OCI-LY1 (cell line): ENCODE measurements around the gene TIMM44.

Experiments used
- H2AFZ ChIP-seq: fragments of 200-600 bp; sonication (generic), shearing (Covaris generic); 2 replicates; pipeline ENCODE4 v1.6.0; 2014; ENCODE audit warnings: antibody characterized with exemption, mild to moderate bottlenecking, low read length
- H3F3A ChIP-seq: fragments of 200-600 bp; sonication (generic), shearing (Covaris generic); 2 replicates; pipeline ENCODE4 v1.6.0; 2014; ENCODE audit warnings: mild to moderate bottlenecking, antibody characterized with exemption, low read length, moderate library complexity; ENCODE audit not compliant: insufficient read depth
- H3K27ac ChIP-seq: fragments of 200-600 bp; sonication (generic); 2 replicates; pipeline ENCODE4 v1.5.1; 2014; ENCODE audit warnings: low read length, mixed run types, mild to moderate bottlenecking, low read depth; ENCODE audit not compliant: poor library complexity, severe bottlenecking
- H3K27me3 ChIP-seq: fragments of 200-600 bp; sonication (generic); 2 replicates; pipeline ENCODE4 v1.6.0; 2014; ENCODE audit warnings: antibody characterized with exemption, mild to moderate bottlenecking, low read length, moderate library complexity; ENCODE audit not compliant: insufficient read depth
- H3K36me3 ChIP-seq: fragments of 200-600 bp; sonication (generic); 2 replicates; pipeline ENCODE4 v1.6.1; 2014; ENCODE audit warnings: mild to moderate bottlenecking, antibody characterized with exemption, low read length, moderate library complexity, mixed read lengths; ENCODE audit not compliant: insufficient read depth
- H3K4me1 ChIP-seq: fragments of 200-600 bp; sonication (generic); 2 replicates; pipeline ENCODE4 v1.5.1; 2014; ENCODE audit warnings: mild to moderate bottlenecking, low read length, moderate library complexity; ENCODE audit not compliant: insufficient read depth, severe bottlenecking
- H3K4me2 ChIP-seq: fragments of 200-600 bp; sonication (generic), shearing (Covaris generic); 2 replicates; pipeline ENCODE4 v1.6.1; 2014; ENCODE audit warnings: low read length
- H3K4me3 ChIP-seq: fragments of 200-600 bp; sonication (generic); 2 replicates; pipeline ENCODE4 v1.5.1; 2014; ENCODE audit warnings: low read length, low read depth, mild to moderate bottlenecking, mixed read lengths; ENCODE audit not compliant: poor library complexity, severe bottlenecking
- H3K79me2 ChIP-seq: fragments of 200-600 bp; shearing (Covaris generic); 2 replicates; pipeline ENCODE4 v1.6.1; 2016; ENCODE audit warnings: mixed run types, low read length, mixed read lengths; ENCODE audit not compliant: insufficient read depth
- H3K9ac ChIP-seq: fragments of 200-600 bp; sonication (generic), shearing (Covaris generic); 2 replicates; pipeline ENCODE4 v1.6.1; 2014; ENCODE audit warnings: mild to moderate bottlenecking, low read length, mixed read lengths
- H3K9me2 ChIP-seq: fragments of 200-600 bp; sonication (generic), shearing (Covaris generic); 2 replicates; pipeline ENCODE4 v1.6.1; 2014; ENCODE audit warnings: low read depth, mild to moderate bottlenecking, low read length, mixed read lengths
- H3K9me3 ChIP-seq: fragments of 200-600 bp; shearing (Covaris generic); 2 replicates; pipeline ENCODE4 v1.6.1; 2014; ENCODE audit warnings: low read length, mixed read lengths
- H4K20me1 ChIP-seq: fragments of 200-600 bp; sonication (generic), shearing (Covaris generic); 2 replicates; pipeline ENCODE4 v1.6.0; 2016; ENCODE audit warnings: mild to moderate bottlenecking, low read length; ENCODE audit not compliant: insufficient read depth
- CTCF ChIP-seq: fragments of 200-600 bp; sonication (generic), shearing (Covaris generic); IDR thresholded peaks from 2 replicates; pipeline ENCODE4 v1.5.1; 2017; ENCODE audit warnings: mild to moderate bottlenecking, antibody characterized with exemption, low read length, moderate library complexity, mixed read lengths
- EZH2 ChIP-seq: fragments of 200-600 bp; sonication (generic), shearing (Covaris generic); IDR thresholded peaks from 2 replicates; pipeline ENCODE4 v1.8.0; 2017; ENCODE audit warnings: borderline replicate concordance, mixed run types, mild to moderate bottlenecking, antibody characterized with exemption, low read length, moderate library complexity, mixed read lengths

The TIMM44 gene

GRCh38 chr19:7908742-7909461, 34.6 kb downstream of the TIMM44 start:
- H2AFZ ChIP-seq = no peak overlapping the region
- H4K20me1 ChIP-seq = no peaks in the 10 kb centered on the region
- H3K4me3 ChIP-seq = no peak overlapping the region
- H3K9me2 ChIP-seq = no peaks in the 10 kb centered on the region
- no peaks in the 10 kb centered on the region for H3K27me3 ChIP-seq
- H3K27ac ChIP-seq = no peak overlapping the region
- no peaks in the 10 kb centered on the region for H3F3A ChIP-seq
- H3K9ac ChIP-seq = no peak overlapping the region
- H3K4me1 ChIP-seq = peaks cover 14% of the 10 kb centered on the region
- H3K79me2 ChIP-seq = peaks cover 9% of the 10 kb centered on the region
- H3K4me2 ChIP-seq = no peak overlapping the region
- H3K36me3 ChIP-seq = peaks cover 44% of the 10 kb centered on the region
- TF ChIP-seq EZH2 = no peak
- no peak for TF ChIP-seq CTCF
- no peaks in the 10 kb centered on the region for H3K9me3 ChIP-seq

- no peak overlapping the region for H3K27ac ChIP-seq
- peaks cover 39% of the 10 kb centered on the region for H3K36me3 ChIP-seq
- H3K9me3 ChIP-seq = no peaks in the 10 kb centered on the region
- no peak overlapping the region for H2AFZ ChIP-seq
- H3K79me2 ChIP-seq = peaks cover 9% of the 10 kb centered on the region
- H4K20me1 ChIP-seq = no peaks in the 10 kb centered on the region
- H3K4me2 ChIP-seq = no peak overlapping the region
- H3F3A ChIP-seq = no peaks in the 10 kb centered on the region
- no peak for TF ChIP-seq EZH2
- TF ChIP-seq CTCF = no peak
- H3K4me3 ChIP-seq = no peak overlapping the region
- H3K9ac ChIP-seq = no peak overlapping the region
- H3K4me1 ChIP-seq = peaks cover 14% of the 10 kb centered on the region
- no peaks in the 10 kb centered on the region for H3K27me3 ChIP-seq
- no peaks in the 10 kb centered on the region for H3K9me2 ChIP-seq
Observed at GRCh38 chr19:7908078-7908699, 35.3 kb downstream of the TIMM44 start.

GRCh38 chr19:7907544-7907943, 35.9 kb downstream of the TIMM44 start:
- Histone ChIP-seq H3K9me2 (no peaks in the 10 kb centered on the region), H3K9me3 (no peaks in the 10 kb centered on the region), H3K9ac (no peak overlapping the region), H3K4me2 (no peak overlapping the region), H4K20me1 (no peaks in the 10 kb centered on the region), H3K4me3 (no peak overlapping the region), H3K4me1 (peaks cover 20% of the 10 kb centered on the region), H2AFZ (no peak overlapping the region), H3K27me3 (no peaks in the 10 kb centered on the region), H3F3A (no peaks in the 10 kb centered on the region), H3K79me2 (peaks cover 9% of the 10 kb centered on the region), H3K36me3 (peaks cover 32% of the 10 kb centered on the region), H3K27ac (no peak overlapping the region)
- TF ChIP-seq CTCF (no peak), EZH2 (no peak)
